Kidney (tissue), 14 donors: ENCODE measurements around the gene NINJ2. TPM values are rescaled to one million over a fixed set of nuclear protein-coding genes. Genes with fewer than 3 reads are reported as not detected.

ENCODE experiments used
- DNase-seq, 5 donors: peaks; one replicate each; pipeline ENCODE4 v3.0.0-alpha.2; 2013 to 2020
- FAIRE-seq: peaks from 2 replicates; lab custom pipeline; 2012; peaks lifted over from hg19 to GRCh38; lab: Jason Lieb, UNC
- H3K27ac ChIP-seq, 2 donors: one replicate each; pipeline ENCODE4 v1.7.0; 2013; ENCODE audit warnings: low read depth in 2 of 2, low read length in 2 of 2, inconsistent platforms in 1 of 2
- H3K27me3 ChIP-seq: one replicate; pipeline ENCODE4 v1.7.1; 2013; ENCODE audit warnings: low read length, inconsistent platforms; ENCODE audit not compliant: control insufficient read depth, insufficient read depth
- H3K36me3 ChIP-seq, 3 donors: one replicate each; pipeline versions ENCODE4 v1.7.0 to v1.7.1; 2013; ENCODE audit warnings: low read length in 3 of 3, control low read depth in 1 of 3, inconsistent platforms in 1 of 3; ENCODE audit not compliant: insufficient read depth in 3 of 3, control insufficient read depth in 2 of 3
- H3K4me1 ChIP-seq, 3 donors: one replicate each; pipeline versions ENCODE4 v1.7.0 to v1.7.1; 2013; ENCODE audit warnings: low read length in 3 of 3, inconsistent platforms in 1 of 3, low read depth in 1 of 3; ENCODE audit not compliant: control insufficient read depth in 2 of 3, insufficient read depth in 2 of 3
- H3K4me3 ChIP-seq, 3 donors: one replicate each; pipeline versions ENCODE4 v1.7.0 to v1.8.1; 2013; ENCODE audit warnings: low read length in 3 of 3, control low read depth in 1 of 3, inconsistent platforms in 1 of 3
- H3K9ac ChIP-seq, 3 donors: one replicate each; pipeline versions ENCODE4 v1.7.0 to v1.7.1; 2013; ENCODE audit warnings: low read length in 3 of 3, control low read depth in 1 of 3, inconsistent platforms in 1 of 3
- H3K9me3 ChIP-seq, 3 donors: one replicate each; pipeline versions ENCODE4 v1.7.0 to v1.7.1; 2013; ENCODE audit warnings: low read length in 3 of 3, control low read depth in 1 of 3, inconsistent platforms in 1 of 3; ENCODE audit not compliant: control insufficient read depth in 2 of 3, insufficient read depth in 1 of 3
- intact Hi-C: fragments of 100-400 bp; cut with DNase I; formaldehyde crosslinking; loops from one replicate; pipeline ENCODE4 v1.11.1; 2022
- polyA plus RNA-seq: library from polyadenylated mRNA; stranded (reverse); fragments of 350-450 nt; fragmentation: Illumina TruSeq; extraction: RNeasy Lipid Tissue Mini Kit (QIAGEN cat#74804); gene quantifications from one replicate; pipeline ENCODE4 v1.2.3, GENCODE V29; 2014; ENCODE audit warnings: low read depth, low replicate concordance; ENCODE audit not compliant: insufficient read depth
- total RNA-seq: library from RNA; stranded (reverse); fragmentation: NEBNext Ultra II Directional; extraction: Animal tissue kit (Norgen Biotek cat#: 25700); gene quantifications from one replicate; pipeline ENCODE4 v1.2.1, GENCODE V29; 2021
- TF ChIP-seq, protein P1 (sequence below): IDR thresholded peaks from 3 replicates; pipeline ENCODE4 v1.5.1; 2012; ENCODE audit warnings: mild to moderate bottlenecking, moderate library complexity, borderline replicate concordance; ENCODE audit not compliant: insufficient read depth; ENCODE audit errors: extremely low read depth
- donor health status: control.
- donor health status: control.
- donor health status: control.
- donor health status: control.
- donor health status: control.
- donor health status: DM: yes; HTN: yes; CAD: no.
- donor health status: Normal renal cell carcinoma (clear cell type).

The NINJ2 gene
- total and polyA plus RNA-seq, 2 donors from 2014 or later: 0.69 to 2.8 TPM

GRCh38 chr12:659090-659683, 4.1 kb downstream of the NINJ2 start:
- FAIRE-seq: no peak
- H3K9ac ChIP-seq: no peak overlapping the region
- no peak overlapping the region for H3K27ac ChIP-seq
- TF ChIP-seq, protein P1, sequence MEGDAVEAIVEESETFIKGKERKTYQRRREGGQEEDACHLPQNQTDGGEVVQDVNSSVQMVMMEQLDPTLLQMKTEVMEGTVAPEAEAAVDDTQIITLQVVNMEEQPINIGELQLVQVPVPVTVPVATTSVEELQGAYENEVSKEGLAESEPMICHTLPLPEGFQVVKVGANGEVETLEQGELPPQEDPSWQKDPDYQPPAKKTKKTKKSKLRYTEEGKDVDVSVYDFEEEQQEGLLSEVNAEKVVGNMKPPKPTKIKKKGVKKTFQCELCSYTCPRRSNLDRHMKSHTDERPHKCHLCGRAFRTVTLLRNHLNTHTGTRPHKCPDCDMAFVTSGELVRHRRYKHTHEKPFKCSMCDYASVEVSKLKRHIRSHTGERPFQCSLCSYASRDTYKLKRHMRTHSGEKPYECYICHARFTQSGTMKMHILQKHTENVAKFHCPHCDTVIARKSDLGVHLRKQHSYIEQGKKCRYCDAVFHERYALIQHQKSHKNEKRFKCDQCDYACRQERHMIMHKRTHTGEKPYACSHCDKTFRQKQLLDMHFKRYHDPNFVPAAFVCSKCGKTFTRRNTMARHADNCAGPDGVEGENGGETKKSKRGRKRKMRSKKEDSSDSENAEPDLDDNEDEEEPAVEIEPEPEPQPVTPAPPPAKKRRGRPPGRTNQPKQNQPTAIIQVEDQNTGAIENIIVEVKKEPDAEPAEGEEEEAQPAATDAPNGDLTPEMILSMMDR: no peak
- no peaks in the 10 kb centered on the region for H3K27me3 ChIP-seq
- peaks cover 0 to 5% (median 0%) of the 10 kb centered on the region in 3 donors for H3K4me1 ChIP-seq
- no peaks in the 10 kb centered on the region for H3K9me3 ChIP-seq
- H3K4me3 ChIP-seq: no peak overlapping the region
- intact Hi-C loops: no loop called here
- no peaks in the 10 kb centered on the region for H3K36me3 ChIP-seq
- no peak for DNase-seq

GRCh38 chr12:650983-651382, 12.3 kb downstream of the NINJ2 start:
- H3K27ac ChIP-seq: no peak overlapping the region
- H3K27me3 ChIP-seq: no peaks in the 10 kb centered on the region
- H3K4me1 ChIP-seq: peaks cover under 1 to 7% (median 3%) of the 10 kb centered on the region in 3 donors
- no peak for FAIRE-seq
- TF ChIP-seq, protein P1: no peak
- intact Hi-C loops: no loop called here
- H3K9me3 ChIP-seq: no peaks in the 10 kb centered on the region
- no peaks in the 10 kb centered on the region for H3K36me3 ChIP-seq
- H3K9ac ChIP-seq: no peak overlapping the region
- DNase-seq: no peak
- H3K4me3 ChIP-seq: no peak overlapping the region

GRCh38 chr12:647385-648085, 15.7 kb downstream of the NINJ2 start:
- H3K9me3 ChIP-seq: no peaks in the 10 kb centered on the region
- H3K36me3 ChIP-seq: no peaks in the 10 kb centered on the region
- H3K27me3 ChIP-seq: no peaks in the 10 kb centered on the region
- FAIRE-seq (no peak), DNase-seq (no peak)
- no peak overlapping the region for H3K9ac ChIP-seq
- peaks cover 4 to 16% (median 5%) of the 10 kb centered on the region in 3 donors for H3K4me1 ChIP-seq
- TF ChIP-seq, protein P1: no peak
- H3K27ac ChIP-seq: no peak overlapping the region
- H3K4me3 ChIP-seq: no peak overlapping the region
- intact Hi-C loops: no loop called here
